DMS 273 (cell line): Measurements from ENCODE around the gene TSPEAR.
A peak's percentile ranks its signal among the peaks of the same experiment; 100 is the strongest.
"Not testable (repeated sequence)": the region's sequence is repeated elsewhere in the genome, so short reads cannot be mapped to it uniquely, and the experiment has no call there.

ENCODE experiments used
- DNase-seq: peaks from one replicate; lab custom pipeline; 2025; ENCODE audit not compliant: unreplicated experiment; lab: John Stamatoyannopoulos, UW

TSPEAR gene

GRCh38 chr21:44555200-44555875, 156.0 kb downstream of the TSPEAR start:
- DNase-seq, result no peak

DNA sequence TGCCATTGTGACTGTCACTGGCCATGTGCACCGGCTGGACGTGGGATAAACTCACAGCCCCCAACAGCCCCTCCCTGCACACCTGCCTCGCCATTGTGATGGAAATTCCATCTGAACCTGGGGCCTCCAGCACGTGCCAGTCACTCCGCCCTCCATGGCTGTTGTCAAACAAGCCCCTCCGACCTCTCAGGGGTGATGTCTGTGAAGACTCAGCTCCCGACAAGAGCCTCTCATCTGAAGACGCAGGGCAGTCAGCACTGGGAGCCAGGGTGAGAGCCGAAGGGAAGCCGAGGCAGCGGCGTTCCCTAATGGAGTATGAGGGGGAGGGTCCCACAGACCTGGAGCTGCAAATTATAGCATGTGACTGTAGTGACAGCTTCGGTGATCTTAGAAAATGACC, 158.7 kb downstream of the TSPEAR start:
- no peak for DNase-seq

GRCh38 chr21:44552136-44552535, 159.2 kb downstream of the TSPEAR start:
- DNase-seq, result no peak

GRCh38 chr21:44551340-44551961, 159.9 kb downstream of the TSPEAR start, which contains the start of gene KRTAP10-2:
KRTAP10-2 (minus strand) TSS chr21:44551505; CDS start chr21:44551458, 47 bp downstream.
- DNase-seq, result peak; percentile 61

- DNase-seq, result peak; percentile 82
These were observed 160.6 kb downstream of the TSPEAR start for GRCh38 chr21:44550807-44551206.

DNA sequence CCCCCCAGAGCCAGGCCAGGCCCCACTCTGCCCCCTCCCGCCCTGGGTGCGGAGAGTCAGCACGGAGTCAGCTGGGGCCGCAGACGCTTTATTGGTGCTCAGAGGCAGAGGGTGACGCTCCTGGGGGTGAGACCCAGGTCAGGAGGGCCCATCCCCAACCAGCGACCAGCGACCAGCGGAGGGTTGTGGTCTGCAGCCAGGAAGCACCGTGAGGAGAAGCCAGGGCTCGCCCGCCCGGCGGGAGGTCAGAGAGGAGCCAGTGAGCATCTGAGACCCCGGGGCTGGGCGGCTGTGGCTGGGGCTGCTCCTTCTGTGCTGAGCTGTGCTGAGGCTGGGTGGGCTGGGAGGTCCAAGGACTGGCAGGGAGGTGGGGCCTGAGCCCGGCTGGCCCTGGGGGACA, 161.1 kb downstream of the TSPEAR start:
- not testable (repeated sequence) for DNase-seq

GRCh38 chr21:44549525-44550211, 161.7 kb downstream of the TSPEAR start:
- DNase-seq, result no peak

DNA sequence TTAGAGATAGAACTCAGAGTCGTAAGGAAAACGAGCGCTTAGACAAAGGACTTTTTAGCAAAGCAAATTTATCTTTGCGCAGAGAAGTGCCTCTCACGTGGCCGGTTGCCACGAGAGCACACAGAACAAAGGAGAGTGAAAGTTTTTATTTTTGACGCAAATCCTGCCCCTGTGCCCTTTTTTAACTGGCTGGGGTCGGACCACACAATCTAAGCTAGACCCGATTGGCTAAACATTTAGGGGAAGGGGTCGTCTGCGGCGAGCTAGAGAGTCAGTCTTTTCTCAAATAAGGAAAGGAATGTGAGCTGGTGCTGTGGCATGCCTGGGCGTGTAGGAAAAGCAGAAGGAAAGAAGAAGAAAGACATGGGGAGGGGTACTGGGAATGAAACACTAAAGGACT, 162.4 kb downstream of the TSPEAR start:
- DNase-seq, result no peak

GRCh38 chr21:44548381-44548780, 163.0 kb downstream of the TSPEAR start:
- no peak for DNase-seq

DNA sequence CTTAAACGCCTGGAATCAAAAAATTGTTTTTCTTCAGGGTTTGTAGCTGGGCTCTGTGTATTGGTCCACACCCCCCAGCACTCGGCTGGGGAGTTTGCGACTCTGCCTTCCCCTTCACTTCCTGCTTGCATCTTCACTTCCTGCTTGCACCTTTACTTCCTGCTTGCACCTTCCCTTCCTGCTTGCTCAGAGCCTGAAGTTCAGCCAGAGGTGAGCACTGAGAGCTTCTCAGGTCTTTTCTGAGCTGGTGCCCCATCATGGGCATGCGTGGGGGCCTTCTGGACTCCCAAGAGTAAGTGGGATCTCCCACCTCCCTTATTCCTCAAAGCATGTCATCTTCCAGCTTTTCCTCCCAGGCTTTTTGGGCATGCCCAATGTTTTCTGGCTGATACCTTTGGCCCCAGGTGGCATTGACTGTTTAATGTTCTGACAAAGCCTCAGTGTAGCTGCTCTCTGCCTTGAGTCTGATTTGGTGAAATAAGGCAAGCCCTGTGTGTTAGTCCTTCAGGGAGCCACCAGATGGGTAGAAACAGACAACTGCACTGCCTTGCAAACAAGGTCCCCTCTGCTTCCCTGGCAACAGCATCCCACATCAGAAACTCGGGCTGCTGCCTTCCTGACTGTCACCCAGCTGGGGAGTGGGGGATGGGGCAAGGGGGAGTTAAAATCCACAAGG, 163.6 kb downstream of the TSPEAR start:
- DNase-seq, result peak; percentile 20

DNA sequence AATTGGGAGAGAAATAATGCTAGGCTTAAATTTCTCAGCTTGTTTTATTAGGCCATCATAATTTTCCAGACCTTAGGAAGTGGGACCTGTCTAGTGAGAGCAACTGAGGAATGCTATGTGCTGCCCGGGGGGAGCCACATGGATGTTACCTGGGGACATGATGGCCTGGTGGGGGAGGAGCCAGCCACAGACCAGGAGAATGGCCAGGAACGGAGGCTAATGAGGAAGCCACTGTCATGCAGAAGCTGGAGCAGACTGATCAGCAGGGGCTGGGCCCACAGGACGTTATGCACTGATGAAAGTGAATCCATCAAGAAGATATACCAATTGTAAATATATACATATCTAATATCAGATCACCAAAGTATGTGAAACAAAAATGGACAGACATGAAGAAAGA, 166.8 kb downstream of the TSPEAR start:
- no peak for DNase-seq

GRCh38 chr21:44542716-44543115, 168.7 kb downstream of the TSPEAR start:
- DNase-seq, result no peak

DNA sequence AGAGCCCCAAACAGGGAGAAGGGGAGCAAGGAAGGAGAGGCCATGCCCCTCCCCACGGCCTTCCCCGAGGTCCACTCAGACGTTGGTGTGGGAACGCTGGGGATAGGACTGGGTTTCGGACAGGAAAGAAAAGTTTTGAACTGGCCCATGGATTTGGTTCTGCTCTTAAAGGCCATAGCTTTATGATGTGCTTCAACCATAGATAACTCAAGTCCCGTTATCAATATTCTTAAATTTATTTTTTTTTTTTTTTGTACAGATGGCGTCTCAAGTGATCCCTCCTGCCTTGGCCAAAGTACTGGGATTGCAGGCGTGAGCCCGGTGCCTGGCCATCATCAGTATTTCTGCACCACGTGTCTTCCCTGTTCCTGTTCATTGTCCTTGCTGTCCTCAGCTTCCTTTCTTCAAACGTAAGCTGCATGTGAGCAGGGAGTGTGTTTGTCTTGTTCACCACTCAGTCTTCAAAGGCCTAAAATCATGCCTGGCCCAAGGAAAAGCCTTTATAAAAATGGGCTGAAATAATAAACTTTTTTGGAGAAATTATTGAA, 170.6 kb downstream of the TSPEAR start:
- DNase-seq, result no peak

GRCh38 chr21:44539991-44540666, 171.2 kb downstream of the TSPEAR start, which contains the start of gene KRTAP10-1:
KRTAP10-1 (minus strand) TSS chr21:44540195; CDS start chr21:44540150, 45 bp downstream.
- no peak for DNase-seq

- DNase-seq, result peak; percentile 66
These were observed 172.3 kb downstream of the TSPEAR start for GRCh38 chr21:44539046-44539445.

DNA sequence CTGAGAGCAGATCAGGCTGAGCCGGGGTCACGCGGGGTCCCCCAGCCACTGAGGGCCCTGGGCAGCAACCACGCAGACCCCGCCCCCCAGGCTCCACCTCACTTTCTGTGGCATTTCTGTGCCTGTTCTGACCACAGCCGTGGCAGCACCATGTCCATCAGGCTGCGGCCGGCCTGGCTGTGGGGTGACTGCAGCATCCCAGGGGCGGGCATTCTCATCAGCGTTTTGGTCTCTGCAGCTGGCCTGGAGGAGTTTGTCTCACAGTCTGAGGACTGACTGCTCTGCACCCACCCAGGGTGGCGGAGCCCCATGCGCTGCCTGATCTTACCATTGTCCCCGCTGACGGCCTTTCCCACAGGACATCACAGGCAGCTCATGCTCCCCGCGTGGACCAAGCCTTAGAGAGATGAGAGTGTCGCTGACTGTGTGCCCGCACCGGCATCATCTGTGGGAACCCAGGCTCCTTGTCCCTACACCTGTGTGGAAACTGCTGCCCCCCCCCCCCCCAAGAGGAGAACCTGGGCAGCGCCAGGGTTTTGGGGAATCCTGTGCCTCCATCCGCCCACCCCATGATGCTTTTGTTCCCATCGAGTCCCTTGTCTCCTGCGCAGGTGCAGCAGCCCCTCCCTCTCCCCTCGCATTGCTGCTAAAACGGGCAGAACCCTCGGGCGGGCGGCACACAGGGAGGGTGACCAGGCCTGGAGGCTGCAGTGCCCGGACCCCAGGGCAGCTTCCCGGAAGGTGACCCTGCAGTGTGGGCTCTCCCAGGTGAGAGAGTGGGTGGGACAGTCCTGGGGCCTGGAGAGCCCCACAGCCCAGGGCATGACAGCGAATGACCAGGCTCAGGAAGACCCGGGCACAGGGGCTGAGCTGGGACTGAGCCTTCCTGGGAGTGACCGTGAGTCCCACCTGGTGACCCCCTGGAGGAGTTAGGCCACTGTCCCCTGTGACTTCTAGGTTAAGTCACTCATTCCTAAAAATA, 173.2 kb downstream of the TSPEAR start:
- no peak for DNase-seq

DNA sequence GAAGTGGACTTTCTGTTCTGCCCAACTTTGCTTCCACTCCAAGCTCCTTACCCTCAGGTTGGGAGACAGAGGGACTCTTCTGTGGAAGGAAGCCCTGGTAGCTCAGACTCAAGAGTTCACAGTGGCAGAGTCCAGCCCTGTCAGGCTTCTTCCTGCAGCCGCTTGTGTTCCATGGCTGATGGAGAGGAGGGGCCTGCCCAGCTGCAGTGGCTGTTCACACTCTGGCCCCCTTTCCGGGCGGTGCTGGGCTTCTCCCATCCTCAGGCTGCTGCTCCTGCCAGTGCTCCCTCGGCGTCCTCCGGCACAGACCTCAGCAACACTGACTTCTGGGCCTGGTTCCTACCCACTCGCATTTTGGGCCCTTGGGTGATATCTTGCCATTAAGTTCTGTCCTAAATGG, 175.4 kb downstream of the TSPEAR start:
- no peak for DNase-seq

- no peak for DNase-seq
These were observed 176.7 kb downstream of the TSPEAR start for GRCh38 chr21:44534688-44535087.

DNA sequence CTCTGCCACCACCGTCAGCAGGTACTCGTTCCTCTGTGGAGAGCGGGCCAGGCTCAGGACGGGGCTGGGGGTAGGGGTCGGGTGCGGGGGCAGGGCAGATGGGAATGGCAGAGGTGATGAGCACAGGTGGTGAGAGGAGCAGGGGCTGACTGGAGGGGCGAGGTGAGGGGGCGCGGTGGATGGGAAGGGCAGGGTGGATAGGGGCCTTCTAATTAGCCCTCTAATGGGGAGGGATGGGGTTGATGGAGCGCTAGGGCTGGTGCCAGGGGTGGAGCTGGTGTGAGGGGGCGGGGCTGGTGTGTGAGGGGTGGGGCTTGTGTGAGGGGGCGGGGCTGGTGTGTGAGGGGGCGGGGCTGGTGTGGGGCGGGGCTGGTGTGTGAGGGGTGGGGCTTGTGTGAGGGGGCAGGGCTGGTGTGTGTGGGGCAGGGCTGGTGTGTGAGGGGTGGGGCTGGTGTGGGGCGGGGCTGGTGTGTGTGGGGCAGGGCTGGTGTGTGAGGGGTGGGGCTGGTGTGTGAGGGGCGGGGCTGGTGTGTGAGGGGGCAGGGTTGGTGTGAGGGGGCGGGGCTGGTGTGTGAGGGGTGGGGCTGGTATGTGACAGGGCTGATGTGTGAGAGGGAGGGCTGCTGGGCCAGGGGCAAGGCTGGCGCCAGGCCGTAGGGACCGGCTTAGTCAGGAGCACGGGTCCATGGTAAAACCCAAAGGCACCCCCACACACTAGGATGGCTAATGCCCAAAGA, 177.3 kb downstream of the TSPEAR start:
- DNase-seq, result no peak
